ENCODE results near the gene GNAT3.

DNA sequence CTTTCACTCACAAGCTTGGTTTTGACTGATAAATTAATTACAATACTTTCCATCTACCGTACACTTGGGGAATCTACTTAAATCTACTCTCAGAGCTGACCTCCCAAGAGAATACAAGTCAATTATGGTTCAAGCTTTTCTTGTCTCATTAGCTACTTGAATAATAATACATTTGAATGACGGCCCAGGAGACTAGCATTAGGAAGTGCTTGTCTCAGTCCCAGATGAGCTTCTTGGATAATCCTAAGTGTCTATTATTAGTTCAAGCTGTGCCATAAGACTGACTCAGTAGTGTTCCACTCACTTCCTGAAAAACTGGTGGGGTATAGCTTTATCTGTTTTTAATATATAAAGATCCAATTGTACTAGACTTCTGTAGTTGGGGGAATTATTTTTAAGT lies 100.2 kb downstream of the GNAT3 start:
- TF ChIP-seq TAF1 (IDR thresholded peaks at IDR 0.05; ENCODE audit: low read depth, low read length) = no peak
- TF ChIP-seq POLR2A (IDR thresholded peaks at IDR 0.05; ENCODE audit: low read depth, low read length) = no peak
- TF ChIP-seq SPI1 (IDR thresholded peaks at IDR 0.05; ENCODE audit: low read depth, low read length) = no peak
- no peak for TF ChIP-seq POLR2AphosphoS5 (IDR thresholded peaks at IDR 0.05; ENCODE audit: low read depth, low read length)
- no peak for TF ChIP-seq POU2F2 (IDR thresholded peaks at IDR 0.05; ENCODE audit: low read depth, low read length)
- TF ChIP-seq PAX5 (IDR thresholded peaks at IDR 0.05; ENCODE audit: insufficient read depth, low read length, severe bottlenecking) = no peak
